Measurements from ENCODE around the gene TSC2. TPM values are rescaled to one million over a fixed set of nuclear protein-coding genes. Genes with fewer than 3 reads are reported as not detected.

Gene TSC2
- total and polyA plus RNA-seq, 2 donors (not counting 3 experiments of a cell fraction or from before 2014, with no cell fraction given), result 87.9 to 144 TPM

GRCh38 chr16:2042986-2043666, 4.7 kb upstream of the TSC2 start:
- ChIA-PET POLR2A (interaction anchor here (1.4 to 2.4 kb wide), 2 partner anchors 48 to 112 kb away, joined by 3 to 8 read pairs; partner anchors contain the start of gene TRAF7), CTCF (interaction anchor here (3.2 kb wide), 1 partner anchor 10 kb away, joined by 20 read pairs; no protein-coding TSS in a partner anchor)
- Histone ChIP-seq H4K20me1 (replicated peaks; ENCODE audit: control insufficient read depth, extremely low read depth, insufficient read depth, low read length) (no peaks in the 10 kb centered on the region), H2AFZ (ENCODE audit: low read depth, low read length) (no peak overlapping the region), H3K27me3 (ENCODE audit: control insufficient read depth in 2 of 2, insufficient read depth in 2 of 2, low read length in 2 of 2) (no peaks in the 10 kb centered on the region), H3K4me3 (replicated peaks in 1 of 3; ENCODE audit: insufficient read depth in 1 of 3, low read depth in 1 of 3, low read length in 3 of 3) (no peak overlapping the region), H3K27ac (ENCODE audit: insufficient read depth, low read depth, low read length) (no peak overlapping the region), H3K4me2 (ENCODE audit: insufficient read depth, low read length) (no peak overlapping the region), H3K4me1 (ENCODE audit: control insufficient read depth, extremely low read depth, insufficient read depth, low read length) (peaks cover 27% of the 10 kb centered on the region), H3K9me3 (replicated peaks; ENCODE audit: control insufficient read depth, insufficient read depth, low read length) (no peaks in the 10 kb centered on the region), H3K36me3 (ENCODE audit: control insufficient read depth in 2 of 2, extremely low read depth in 1 of 2, insufficient read depth in 2 of 2, low read length in 2 of 2) (peaks cover 0 to under 1% of the 10 kb centered on the region in 2 experiments), H3K79me2 (ENCODE audit: control insufficient read depth, insufficient read depth, low read length) (peaks cover 2% of the 10 kb centered on the region), H3K9me1 (replicated peaks; ENCODE audit: control insufficient read depth, extremely low read depth, insufficient read depth, low read length) (no peaks in the 10 kb centered on the region), H3K9ac (replicated peaks; ENCODE audit: extremely low read depth, insufficient read depth, low read length) (no peak overlapping the region)
- no peak for FAIRE-seq
- dilution Hi-C loops (cut with MboI; ENCODE audit: extremely low pct_ligation_motif_present, low sequenced_read_pairs) (loop anchor here (25.0 kb wide), 1 partner anchor 119 kb away; the partner anchor contains the start of gene TRAF7), intact Hi-C loops (cut with micrococcal nuclease) (no loop called here)
- DNase-seq (ENCODE audit: low read depth, low spot score), result no peak
- no TSS peak for BruUV-seq (replicated peaks)
- TF ChIP-seq JUN (IDR thresholded peaks at IDR 0.05; ENCODE audit: borderline replicate concordance, insufficient read depth, insufficient read length, low read depth) (no peak), EZH2 (IDR thresholded peaks at IDR 0.05; ENCODE audit: borderline replicate concordance, low read depth, low read length, severe bottlenecking) (no peak), FOS (IDR thresholded peaks at IDR 0.05; ENCODE audit: borderline replicate concordance, insufficient read depth, low read length) (no peak), POLR2AphosphoS5 (IDR thresholded peaks at IDR 0.05; ENCODE audit: insufficient read depth, low read depth, low read length) (no peak), POLR2A (IDR thresholded peaks at IDR 0.05; ENCODE audit: low read depth, low read length) (no peak), MYC (IDR thresholded peaks at IDR 0.05; ENCODE audit: low read depth, low read length) (no peak), GATA2 (IDR thresholded peaks at IDR 0.05; ENCODE audit: insufficient read depth, insufficient read length, low read depth, low read length) (no peak), CTCF (IDR thresholded peaks at IDR 0.05; ENCODE audit: extremely low read depth in 1 of 2, insufficient read depth in 1 of 2, low read depth in 1 of 2, low read length in 2 of 2) (no peak)
- TF ChIP-seq, protein P1, sequence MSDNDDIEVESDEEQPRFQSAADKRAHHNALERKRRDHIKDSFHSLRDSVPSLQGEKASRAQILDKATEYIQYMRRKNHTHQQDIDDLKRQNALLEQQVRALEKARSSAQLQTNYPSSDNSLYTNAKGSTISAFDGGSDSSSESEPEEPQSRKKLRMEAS (IDR thresholded peaks at IDR 0.05; ENCODE audit: insufficient read depth, insufficient read length), result no peak

Data from endothelial cell of umbilical vein (primary cell).